Measurements from ENCODE around the gene CORO7. TPM values are rescaled to one million over a fixed set of nuclear protein-coding genes. Genes with fewer than 3 reads are reported as not detected.

The CORO7 gene
- total and polyA plus RNA-seq, 9 of the 15 experiments (the other 6 are each of a cell fraction or from before 2014, with no cell fraction given) = 0.45 to 77.2 (median 18.7) TPM

DNA sequence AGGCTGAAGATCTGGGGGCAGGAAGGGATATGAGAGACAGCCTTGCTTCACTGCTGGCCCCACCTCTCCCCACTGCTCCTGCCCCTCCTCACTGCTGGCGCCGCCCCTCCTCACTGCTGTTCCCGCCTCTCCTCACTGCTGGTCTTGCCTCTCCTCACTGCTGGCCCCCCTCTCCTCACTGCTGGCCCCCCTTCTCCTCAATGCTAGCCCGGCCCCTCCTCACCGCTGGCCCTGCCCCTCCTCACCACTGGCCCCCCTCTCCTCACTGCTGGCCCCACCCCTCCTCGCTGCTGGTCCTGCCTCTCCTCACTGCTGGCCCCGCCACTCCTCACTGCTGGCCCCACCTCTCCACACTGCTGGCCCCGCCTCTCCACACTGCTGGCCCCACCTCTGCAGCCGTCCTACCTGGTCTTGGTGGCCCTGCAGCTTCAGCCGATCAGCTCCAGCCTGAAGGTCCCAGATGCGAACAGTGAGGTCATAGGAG is 55.8 kb downstream of the CORO7 start:
- ChIA-PET POLR2A (interaction anchor here (1.3 to 1.8 kb wide), 2 partner anchors 42 kb away, joined by 5 to 9 read pairs; no protein-coding TSS in a partner anchor), CTCF (ENCODE audit: low intra/inter-chr PET ratio) (interaction anchor here (4.1 kb wide), 1 partner anchor 42 kb away, joined by 70 read pairs; no protein-coding TSS in a partner anchor)
- TF ChIP-seq CBFA2T2 (conservative IDR thresholded peaks at IDR 0.05) (no peak), RBM14 (IDR thresholded peaks at IDR 0.05; ENCODE audit: borderline replicate concordance, insufficient read depth, low read depth, low read length) (no peak), ZNF384 (IDR thresholded peaks at IDR 0.05; ENCODE audit: low read depth, low read length) (no peak), KDM4B (IDR thresholded peaks at IDR 0.05; ENCODE audit: borderline replicate concordance in 2 of 2, low read depth in 1 of 2) (0 out of 4 replicates have a peak, but pooled peaks of 1 of the 2 experiments have one; percentile 44), DPF2 (IDR thresholded peaks at IDR 0.05) (no peak), HMGN3 (IDR thresholded peaks at IDR 0.05; ENCODE audit: borderline replicate concordance, extremely low read depth, insufficient read length, low read depth, low read length) (peak; percentile 18), ZNF41 (CRISPR knock-in tag; conservative IDR thresholded peaks at IDR 0.05) (no peak), ZNF696 (CRISPR knock-in tag; conservative IDR thresholded peaks at IDR 0.05) (no peak), NFATC3 (IDR thresholded peaks at IDR 0.05) (0 out of 2 replicates have a peak, but pooled peaks have one; percentile 52)
- TF ChIP-seq, protein P1, sequence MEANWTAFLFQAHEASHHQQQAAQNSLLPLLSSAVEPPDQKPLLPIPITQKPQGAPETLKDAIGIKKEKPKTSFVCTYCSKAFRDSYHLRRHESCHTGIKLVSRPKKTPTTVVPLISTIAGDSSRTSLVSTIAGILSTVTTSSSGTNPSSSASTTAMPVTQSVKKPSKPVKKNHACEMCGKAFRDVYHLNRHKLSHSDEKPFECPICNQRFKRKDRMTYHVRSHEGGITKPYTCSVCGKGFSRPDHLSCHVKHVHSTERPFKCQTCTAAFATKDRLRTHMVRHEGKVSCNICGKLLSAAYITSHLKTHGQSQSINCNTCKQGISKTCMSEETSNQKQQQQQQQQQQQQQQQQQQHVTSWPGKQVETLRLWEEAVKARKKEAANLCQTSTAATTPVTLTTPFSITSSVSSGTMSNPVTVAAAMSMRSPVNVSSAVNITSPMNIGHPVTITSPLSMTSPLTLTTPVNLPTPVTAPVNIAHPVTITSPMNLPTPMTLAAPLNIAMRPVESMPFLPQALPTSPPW (CRISPR knock-in tag; IDR thresholded peaks at IDR 0.05) = peak; percentile 65
- TF ChIP-seq, protein P2, sequence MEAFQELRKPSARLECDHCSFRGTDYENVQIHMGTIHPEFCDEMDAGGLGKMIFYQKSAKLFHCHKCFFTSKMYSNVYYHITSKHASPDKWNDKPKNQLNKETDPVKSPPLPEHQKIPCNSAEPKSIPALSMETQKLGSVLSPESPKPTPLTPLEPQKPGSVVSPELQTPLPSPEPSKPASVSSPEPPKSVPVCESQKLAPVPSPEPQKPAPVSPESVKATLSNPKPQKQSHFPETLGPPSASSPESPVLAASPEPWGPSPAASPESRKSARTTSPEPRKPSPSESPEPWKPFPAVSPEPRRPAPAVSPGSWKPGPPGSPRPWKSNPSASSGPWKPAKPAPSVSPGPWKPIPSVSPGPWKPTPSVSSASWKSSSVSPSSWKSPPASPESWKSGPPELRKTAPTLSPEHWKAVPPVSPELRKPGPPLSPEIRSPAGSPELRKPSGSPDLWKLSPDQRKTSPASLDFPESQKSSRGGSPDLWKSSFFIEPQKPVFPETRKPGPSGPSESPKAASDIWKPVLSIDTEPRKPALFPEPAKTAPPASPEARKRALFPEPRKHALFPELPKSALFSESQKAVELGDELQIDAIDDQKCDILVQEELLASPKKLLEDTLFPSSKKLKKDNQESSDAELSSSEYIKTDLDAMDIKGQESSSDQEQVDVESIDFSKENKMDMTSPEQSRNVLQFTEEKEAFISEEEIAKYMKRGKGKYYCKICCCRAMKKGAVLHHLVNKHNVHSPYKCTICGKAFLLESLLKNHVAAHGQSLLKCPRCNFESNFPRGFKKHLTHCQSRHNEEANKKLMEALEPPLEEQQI (IDR thresholded peaks at IDR 0.05) = no peak
- TF ChIP-seq, protein P3, sequence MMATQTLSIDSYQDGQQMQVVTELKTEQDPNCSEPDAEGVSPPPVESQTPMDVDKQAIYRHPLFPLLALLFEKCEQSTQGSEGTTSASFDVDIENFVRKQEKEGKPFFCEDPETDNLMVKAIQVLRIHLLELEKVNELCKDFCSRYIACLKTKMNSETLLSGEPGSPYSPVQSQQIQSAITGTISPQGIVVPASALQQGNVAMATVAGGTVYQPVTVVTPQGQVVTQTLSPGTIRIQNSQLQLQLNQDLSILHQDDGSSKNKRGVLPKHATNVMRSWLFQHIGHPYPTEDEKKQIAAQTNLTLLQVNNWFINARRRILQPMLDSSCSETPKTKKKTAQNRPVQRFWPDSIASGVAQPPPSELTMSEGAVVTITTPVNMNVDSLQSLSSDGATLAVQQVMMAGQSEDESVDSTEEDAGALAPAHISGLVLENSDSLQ (IDR thresholded peaks at IDR 0.05) = 0 out of 2 replicates have a peak, but pooled peaks have one; percentile 30
- intact Hi-C loops (cut with micrococcal nuclease) (no loop called here), in situ Hi-C loops (cut with MboI) (loop anchor here (5.0 kb wide), 1 partner anchor 42 kb away; no protein-coding TSS in a partner anchor)
- Histone ChIP-seq H3K4me3 (no peak overlapping the region), H3K9ac (ENCODE audit: insufficient read depth in 1 of 2, low read depth in 2 of 2, low read length in 2 of 2) (peak overlapping the region in 1 of 2 experiments; percentile 68; a peak in 1 of 4 replicates), H3K9me3 (replicated peaks; ENCODE audit: control insufficient read depth, insufficient read depth, low read depth, low read length) (no peaks in the 10 kb centered on the region), H3K36me3 (ENCODE audit: control insufficient read depth, insufficient read depth, low read length) (peaks cover 61% of the 10 kb centered on the region; the same call in 2 of the 3 replicates), H3K27me3 (ENCODE audit: control insufficient read depth in 2 of 2, insufficient read depth in 2 of 2, low read length in 2 of 2) (no peaks in the 10 kb centered on the region), H3K79me2 (ENCODE audit: control insufficient read depth, insufficient read depth, low read length) (no peaks in the 10 kb centered on the region), H3K4me2 (ENCODE audit: insufficient read depth, low read length) (no peak overlapping the region), H4K20me1 (replicated peaks; ENCODE audit: control insufficient read depth, insufficient read depth, low read length) (no peaks in the 10 kb centered on the region), H2AFZ (ENCODE audit: low read depth, low read length) (no peak overlapping the region), H3K27ac (ENCODE audit: extremely low read depth, low read depth, low read length) (no peak overlapping the region), H3K4me1 (replicated peaks in 1 of 2; ENCODE audit: control insufficient read depth in 2 of 2, insufficient read depth in 2 of 2, low read length in 2 of 2) (peaks cover 0 to 47% of the 10 kb centered on the region in 2 experiments; a peak in 2 of 5 replicates), H3K9me1 (ENCODE audit: control insufficient read depth, insufficient read depth, low read length) (no peaks in the 10 kb centered on the region)
- no TSS peak for BruUV-seq (replicated peaks)
- 41% methylated on average over 6 of the region's 11 CpGs for WGBS (ENCODE audit: insufficient coverage, low coverage, missing lambda C conversion rate)
- peak; percentile 97 for ATAC-seq
- FAIRE-seq = peak; percentile 55
- peak; percentile 63 to 79 (median 74) for DNase-seq (ENCODE audit: extremely low read depth in 1 of 4, low spot score in 3 of 4)

Data from K562 (cell line).